IMR-90 (cell line): ENCODE results near the gene IL1A. TPM values are rescaled to one million over a fixed set of nuclear protein-coding genes. Genes with fewer than 3 reads are reported as not detected.

Experiments
- ATAC-seq: fragments of 200-7000 bp; cut with Tn5 transposase; 2 replicates; pipeline ENCODE4 v1.9.1; 2020; ENCODE audit warnings: low read depth, mild to moderate bottlenecking, moderate library complexity
- BruUV-seq: library from RNA; stranded (reverse); fragments of 400-500 nt; replicated peaks from 2 replicates; lab custom pipeline; 2021; lab: Mats Ljungman, UMichigan
- CTCF ChIA-PET: fragments of 300-600 bp; formaldehyde crosslinking; extraction: SDS; loops from one replicate; lab custom pipeline; 2021; ENCODE audit warnings: antibody characterized with exemption; lab: Yijun Ruan, JAX
- POLR2A ChIA-PET: fragments of 300-600 bp; sonication (Branson Sonifier 250); formaldehyde crosslinking; loops from one replicate; lab custom pipeline; 2022; ENCODE audit warnings: antibody characterized with exemption; ENCODE audit not compliant: unreplicated experiment; lab: Charles Lee
- DNase-seq: peaks from one replicate; pipeline ENCODE4 v3.0.0; 2013
- H2AFZ ChIP-seq: replicated peaks from 2 replicates; pipeline ENCODE3; 2013; ENCODE audit warnings: low read length, mild to moderate bottlenecking; ENCODE audit not compliant: poor library complexity
- H2AK5ac ChIP-seq: 2 replicates; pipeline ENCODE4 v1.6.1; 2013; ENCODE audit warnings: low read depth, low read length, inconsistent platforms
- H2AK9ac ChIP-seq: replicated peaks from 2 replicates; pipeline ENCODE3; 2013; ENCODE audit warnings: mild to moderate bottlenecking, low read depth, low read length, moderate library complexity; ENCODE audit not compliant: poor library complexity
- H2BK120ac ChIP-seq: 2 replicates; pipeline ENCODE4 v1.6.1; 2013; ENCODE audit warnings: low read depth, low read length, inconsistent platforms
- H2BK15ac ChIP-seq: 3 replicates; pipeline ENCODE4 v1.6.1; 2013; ENCODE audit warnings: low read depth, low read length, inconsistent platforms
- H2BK20ac ChIP-seq: 2 replicates; pipeline ENCODE4 v1.6.1; 2013; ENCODE audit warnings: low read depth, mild to moderate bottlenecking, inconsistent platforms, low read length, moderate library complexity
- H2BK5ac ChIP-seq: 2 replicates; pipeline ENCODE4 v1.6.1; 2013; ENCODE audit warnings: mild to moderate bottlenecking, low read depth, low read length, inconsistent platforms; ENCODE audit not compliant: poor library complexity, severe bottlenecking
- H3K14ac ChIP-seq: replicated peaks from 2 replicates; pipeline ENCODE4 v1.6.1; 2013; ENCODE audit warnings: low read depth, low read length, inconsistent platforms
- H3K18ac ChIP-seq: 2 replicates; pipeline ENCODE4 v1.6.1; 2013; ENCODE audit warnings: low read depth, low read length, control low read depth
- H3K23ac ChIP-seq: 2 replicates; pipeline ENCODE4 v1.6.1; 2013; ENCODE audit warnings: low read depth, low read length, inconsistent platforms
- H3K27ac ChIP-seq: 2 replicates; pipeline ENCODE4 v1.5.1; 2013; ENCODE audit warnings: mild to moderate bottlenecking, control low read depth, low read length; ENCODE audit not compliant: insufficient read depth
- H3K27me3 ChIP-seq: 2 replicates; pipeline ENCODE4 v1.6.1; 2013; ENCODE audit warnings: low read length; ENCODE audit not compliant: control insufficient read depth, insufficient read depth
- H3K36me3 ChIP-seq: 2 replicates; pipeline ENCODE4 v1.6.1; 2013; ENCODE audit warnings: low read length, mixed read lengths; ENCODE audit not compliant: control insufficient read depth, insufficient read depth
- H3K4ac ChIP-seq: 2 replicates; pipeline ENCODE4 v1.6.1; 2013; ENCODE audit warnings: low read depth, low read length, inconsistent platforms
- H3K4me1 ChIP-seq: 2 replicates; pipeline ENCODE4 v1.6.1; 2013; ENCODE audit warnings: low read length, mixed read lengths; ENCODE audit not compliant: control insufficient read depth, insufficient read depth
- H3K4me2 ChIP-seq: 2 replicates; pipeline ENCODE4 v1.6.1; 2013; ENCODE audit warnings: low read depth, mild to moderate bottlenecking, control low read depth, low read length, moderate library complexity
- H3K4me3 ChIP-seq: 2 replicates; pipeline ENCODE4 v1.5.1; 2013; ENCODE audit warnings: low read depth, mild to moderate bottlenecking, control low read depth, low read length, moderate library complexity; ENCODE audit not compliant: insufficient read depth
- H3K56ac ChIP-seq: 2 replicates; pipeline ENCODE4 v1.6.1; 2013; ENCODE audit warnings: low read length, inconsistent platforms; ENCODE audit not compliant: insufficient read depth; ENCODE audit errors: extremely low read depth
- H3K79me1 ChIP-seq, 2 experiments: 2 replicates each; pipeline ENCODE4 v1.6.1; 2013; ENCODE audit warnings: low read length in 2 of 2, inconsistent platforms in 1 of 2, low read depth in 1 of 2
- H3K9ac ChIP-seq: 2 replicates; pipeline ENCODE4 v1.6.1; 2013; ENCODE audit warnings: low read depth, low read length, control low read depth
- H3K9me1 ChIP-seq: 2 replicates; pipeline ENCODE4 v1.6.1; 2013; ENCODE audit warnings: low read length, inconsistent platforms; ENCODE audit not compliant: insufficient read depth
- H3K9me3 ChIP-seq: 2 replicates; pipeline ENCODE4 v1.6.1; 2013; ENCODE audit warnings: low read length; ENCODE audit not compliant: control insufficient read depth, insufficient read depth
- H4K20me1 ChIP-seq: 2 replicates; pipeline ENCODE4 v1.6.1; 2013; ENCODE audit warnings: low read length, inconsistent platforms; ENCODE audit not compliant: insufficient read depth
- H4K5ac ChIP-seq: 2 replicates; pipeline ENCODE4 v1.6.1; 2013; ENCODE audit warnings: mild to moderate bottlenecking, low read depth, low read length, control low read depth
- H4K8ac ChIP-seq, 2 experiments: 2 replicates each; pipeline ENCODE4 v1.6.1; 2013; ENCODE audit warnings: low read depth in 2 of 2, low read length in 2 of 2, control low read depth in 1 of 2, inconsistent platforms in 1 of 2
- H4K91ac ChIP-seq: 2 replicates; pipeline ENCODE4 v1.6.1; 2013; ENCODE audit warnings: low read depth, low read length, inconsistent platforms; ENCODE audit not compliant: insufficient read depth
- BHLHE40 ChIP-seq: fragments of 150-350 bp; IDR thresholded peaks from 2 replicates; pipeline ENCODE4 v1.6.1; 2016; ENCODE audit warnings: mild to moderate bottlenecking, low read depth, low read length
- CHD1 ChIP-seq: IDR thresholded peaks from 2 replicates; pipeline ENCODE4 v1.6.1; 2012; ENCODE audit warnings: low read depth, low read length, improper control_type of control experiment
- MAFK ChIP-seq: IDR thresholded peaks from 2 replicates; pipeline ENCODE4 v1.6.1; 2012; ENCODE audit warnings: low read depth, low read length, improper control_type of control experiment
- MAZ ChIP-seq: IDR thresholded peaks from 2 replicates; pipeline ENCODE4 v1.6.1; 2012; ENCODE audit warnings: low read depth, mild to moderate bottlenecking, low read length, improper control_type of control experiment, moderate library complexity, borderline replicate concordance
- RAD21 ChIP-seq: IDR thresholded peaks from 2 replicates; pipeline ENCODE4 v1.6.1; 2012; ENCODE audit warnings: low read length, improper control_type of control experiment
- RCOR1 ChIP-seq: IDR thresholded peaks from 2 replicates; pipeline ENCODE4 v1.6.1; 2012; ENCODE audit warnings: mild to moderate bottlenecking, low read length, improper control_type of control experiment; ENCODE audit not compliant: insufficient replicate concordance
- RFX5 ChIP-seq: IDR thresholded peaks from 2 replicates; pipeline ENCODE4 v1.8.0; 2012; ENCODE audit warnings: low read depth, mild to moderate bottlenecking, low read length, moderate library complexity
- SMC3 ChIP-seq: fragments of 150-350 bp; IDR thresholded peaks from 2 replicates; pipeline ENCODE4 v1.6.1; 2016; ENCODE audit warnings: low read depth, mild to moderate bottlenecking, antibody characterized with exemption, low read length, moderate library complexity
- WGBS, 2 experiments: methylation state at CpG; one replicate each; pipeline versions ENCODE4 v1.1.5 to v1.1.7; 2013; ENCODE audit warnings: missing lambda C conversion rate in 2 of 2; ENCODE audit not compliant: insufficient read length in 1 of 2; ENCODE audit errors: extremely low coverage in 2 of 2; 5-methylcytosine and 5-hydroxymethylcytosine counted together
- dilution Hi-C: fragments of 300-500 bp; cut with HindIII; formaldehyde crosslinking; loops from one replicate; pipeline ENCODE4 v1.14.3; 2018; ENCODE audit warnings: low sequenced_read_pairs; ENCODE audit not compliant: unreplicated experiment
- in situ Hi-C: fragments of 300-500 bp; cut with MboI; formaldehyde crosslinking; loops from 3 replicates; pipeline ENCODE4 v1.14.3; 2019; ENCODE audit warnings: low sequenced_read_pairs, inconsistent platforms, mixed read lengths
- intact Hi-C: fragments of 100-400 bp; cut with micrococcal nuclease; formaldehyde crosslinking; loops from 2 replicates; pipeline ENCODE4 v1.10.0; 2022
- polyA plus RNA-seq, 3 experiments: library from polyadenylated mRNA; depleted of rRNA; stranded (reverse); fragments of >200 nt; gene quantifications; 2 replicates each; pipeline ENCODE4 v1.2.3, GENCODE V29; 2012; ENCODE audit warnings: low replicate concordance in 1 of 3
- total RNA-seq: library from RNA; depleted of rRNA; stranded (reverse); fragments of >200 nt; gene quantifications from 2 replicates; pipeline ENCODE4 v1.2.3, GENCODE V29; 2012
- TF ChIP-seq, protein P1 (sequence below): fragments of 150-350 bp; IDR thresholded peaks from 2 replicates; pipeline ENCODE4 v1.6.1; 2017; ENCODE audit warnings: mild to moderate bottlenecking, antibody characterized with exemption, low read length, low read depth
- TF ChIP-seq, protein P2 (sequence below): fragments of 150-350 bp; IDR thresholded peaks from 2 replicates; pipeline ENCODE4 v1.6.1; 2016; ENCODE audit warnings: low read depth, mild to moderate bottlenecking, low read length, moderate library complexity, borderline replicate concordance
- TF ChIP-seq, protein P3 (sequence below): conservative IDR thresholded peaks from 2 replicates; pipeline ENCODE4 v1.5.1; 2012; ENCODE audit warnings: mild to moderate bottlenecking, low read depth, low read length, improper control_type of control experiment

IL1A gene
- total and polyA plus RNA-seq, 2 of the 4 experiments (the other 2 are of a cell fraction), result 0.48 to 1.1 TPM

DNA sequence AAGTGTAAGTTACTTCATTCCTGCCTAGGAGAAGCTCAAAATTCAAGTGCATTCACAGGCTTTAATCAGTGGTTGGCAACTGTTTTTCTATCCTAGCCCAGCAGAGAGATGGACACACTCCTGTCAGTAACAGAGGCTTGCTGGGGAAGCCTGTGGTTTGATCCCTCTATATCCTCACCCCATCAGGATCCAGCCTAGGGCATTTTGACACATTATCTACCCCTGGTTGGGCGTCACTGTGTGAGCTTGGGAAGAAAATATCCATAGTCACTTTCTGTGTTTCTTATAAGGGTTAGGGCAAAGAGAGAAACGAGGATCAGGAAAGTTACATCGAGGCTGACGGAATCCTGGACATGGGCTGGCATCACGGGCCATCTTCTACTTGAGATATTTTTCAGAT is 53.5 kb downstream of the IL1A start:
- no peaks in the 10 kb centered on the region for H3K36me3 ChIP-seq
- DNase-seq, result no peak
- no peak for ATAC-seq
- H3K9me3 ChIP-seq, result no peaks in the 10 kb centered on the region
- no peak overlapping the region for H2BK120ac ChIP-seq
- H4K91ac ChIP-seq, result no peak overlapping the region
- no peak overlapping the region for H2BK5ac ChIP-seq
- H4K8ac ChIP-seq, result no peak overlapping the region
- no peak overlapping the region for H2BK20ac ChIP-seq
- H4K20me1 ChIP-seq, result no peaks in the 10 kb centered on the region
- no peak overlapping the region for H3K4me3 ChIP-seq
- H2BK15ac ChIP-seq, result no peak overlapping the region
- no peak overlapping the region for H3K56ac ChIP-seq
- no peak overlapping the region for H3K23ac ChIP-seq
- H3K18ac ChIP-seq, result no peak overlapping the region
- H3K9me1 ChIP-seq, result peaks cover 3% of the 10 kb centered on the region; the same call in 1 of the 2 replicates
- no peak overlapping the region for H3K27ac ChIP-seq
- H2AFZ ChIP-seq, result no peak overlapping the region
- in situ Hi-C loops, result no loop called here
- no peak overlapping the region for H4K5ac ChIP-seq
- H3K4me2 ChIP-seq, result no peak overlapping the region
- BruUV-seq, result no TSS peak
- intact Hi-C loops, result no loop called here
- ChIA-PET CTCF (interaction anchor here (0.6 to 1.0 kb wide), 2 partner anchors 131 to 132 kb away, joined by 3 read pairs; no protein-coding TSS in a partner anchor), POLR2A (no interaction called here)
- H3K9ac ChIP-seq, result no peak overlapping the region
- WGBS, 2 experiments, result no CpG with 5 or more reads among the region's 5 CpGs
- TF ChIP-seq RCOR1 (no peak), MAZ (no peak), BHLHE40 (no peak), MAFK (no peak), SMC3 (no peak), CHD1 (no peak), RFX5 (no peak), RAD21 (no peak)
- TF ChIP-seq, protein P1, sequence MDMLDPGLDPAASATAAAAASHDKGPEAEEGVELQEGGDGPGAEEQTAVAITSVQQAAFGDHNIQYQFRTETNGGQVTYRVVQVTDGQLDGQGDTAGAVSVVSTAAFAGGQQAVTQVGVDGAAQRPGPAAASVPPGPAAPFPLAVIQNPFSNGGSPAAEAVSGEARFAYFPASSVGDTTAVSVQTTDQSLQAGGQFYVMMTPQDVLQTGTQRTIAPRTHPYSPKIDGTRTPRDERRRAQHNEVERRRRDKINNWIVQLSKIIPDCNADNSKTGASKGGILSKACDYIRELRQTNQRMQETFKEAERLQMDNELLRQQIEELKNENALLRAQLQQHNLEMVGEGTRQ, result no peak
- TF ChIP-seq, protein P2, sequence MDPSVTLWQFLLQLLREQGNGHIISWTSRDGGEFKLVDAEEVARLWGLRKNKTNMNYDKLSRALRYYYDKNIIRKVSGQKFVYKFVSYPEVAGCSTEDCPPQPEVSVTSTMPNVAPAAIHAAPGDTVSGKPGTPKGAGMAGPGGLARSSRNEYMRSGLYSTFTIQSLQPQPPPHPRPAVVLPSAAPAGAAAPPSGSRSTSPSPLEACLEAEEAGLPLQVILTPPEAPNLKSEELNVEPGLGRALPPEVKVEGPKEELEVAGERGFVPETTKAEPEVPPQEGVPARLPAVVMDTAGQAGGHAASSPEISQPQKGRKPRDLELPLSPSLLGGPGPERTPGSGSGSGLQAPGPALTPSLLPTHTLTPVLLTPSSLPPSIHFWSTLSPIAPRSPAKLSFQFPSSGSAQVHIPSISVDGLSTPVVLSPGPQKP, result no peak
- TF ChIP-seq, protein P3, sequence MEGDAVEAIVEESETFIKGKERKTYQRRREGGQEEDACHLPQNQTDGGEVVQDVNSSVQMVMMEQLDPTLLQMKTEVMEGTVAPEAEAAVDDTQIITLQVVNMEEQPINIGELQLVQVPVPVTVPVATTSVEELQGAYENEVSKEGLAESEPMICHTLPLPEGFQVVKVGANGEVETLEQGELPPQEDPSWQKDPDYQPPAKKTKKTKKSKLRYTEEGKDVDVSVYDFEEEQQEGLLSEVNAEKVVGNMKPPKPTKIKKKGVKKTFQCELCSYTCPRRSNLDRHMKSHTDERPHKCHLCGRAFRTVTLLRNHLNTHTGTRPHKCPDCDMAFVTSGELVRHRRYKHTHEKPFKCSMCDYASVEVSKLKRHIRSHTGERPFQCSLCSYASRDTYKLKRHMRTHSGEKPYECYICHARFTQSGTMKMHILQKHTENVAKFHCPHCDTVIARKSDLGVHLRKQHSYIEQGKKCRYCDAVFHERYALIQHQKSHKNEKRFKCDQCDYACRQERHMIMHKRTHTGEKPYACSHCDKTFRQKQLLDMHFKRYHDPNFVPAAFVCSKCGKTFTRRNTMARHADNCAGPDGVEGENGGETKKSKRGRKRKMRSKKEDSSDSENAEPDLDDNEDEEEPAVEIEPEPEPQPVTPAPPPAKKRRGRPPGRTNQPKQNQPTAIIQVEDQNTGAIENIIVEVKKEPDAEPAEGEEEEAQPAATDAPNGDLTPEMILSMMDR, result no peak
- H3K4ac ChIP-seq, result no peak overlapping the region
- no peak overlapping the region for H3K14ac ChIP-seq
- H3K79me1 ChIP-seq, result no peaks in the 10 kb centered on the region
- H3K4me1 ChIP-seq, result peaks cover 1% of the 10 kb centered on the region; the same call in 1 of the 2 replicates
- no peak overlapping the region for H2AK9ac ChIP-seq
- no peak overlapping the region for H2AK5ac ChIP-seq
- H3K27me3 ChIP-seq, result no peaks in the 10 kb centered on the region
- dilution Hi-C loops, result no loop called here
